ENCODE measurements around the gene JCAD. TPM values are rescaled to one million over a fixed set of nuclear protein-coding genes. Genes with fewer than 3 reads are reported as not detected.

The JCAD gene
- total and polyA plus RNA-seq, 9 of the 15 experiments (the other 6 are each of a cell fraction or from before 2014, with no cell fraction given), result not detected

- DNase-seq (ENCODE audit: extremely low read depth in 1 of 4, low spot score in 3 of 4), result no peak
- WGBS (ENCODE audit: insufficient coverage, low coverage, missing lambda C conversion rate), result 0% methylated on average over 2 of the region's 2 CpGs
- intact Hi-C loops (cut with micrococcal nuclease), result no loop called here
- Histone ChIP-seq H3K9me1 (ENCODE audit: control insufficient read depth, insufficient read depth, low read length) (no peaks in the 10 kb centered on the region), H3K27ac (ENCODE audit: extremely low read depth, low read depth, low read length) (no peak overlapping the region), H3K36me3 (ENCODE audit: control insufficient read depth, insufficient read depth, low read length) (no peaks in the 10 kb centered on the region), H2AFZ (ENCODE audit: low read depth, low read length) (no peak overlapping the region), H3K9me3 (replicated peaks; ENCODE audit: control insufficient read depth, insufficient read depth, low read depth, low read length) (no peaks in the 10 kb centered on the region), H4K20me1 (replicated peaks; ENCODE audit: control insufficient read depth, insufficient read depth, low read length) (no peaks in the 10 kb centered on the region), H3K4me3 (no peak overlapping the region), H3K79me2 (ENCODE audit: control insufficient read depth, insufficient read depth, low read length) (no peaks in the 10 kb centered on the region), H3K9ac (ENCODE audit: insufficient read depth in 1 of 2, low read depth in 2 of 2, low read length in 2 of 2) (no peak overlapping the region), H3K4me2 (ENCODE audit: insufficient read depth, low read length) (no peak overlapping the region), H3K27me3 (ENCODE audit: control insufficient read depth in 2 of 2, insufficient read depth in 2 of 2, low read length in 2 of 2) (no peaks in the 10 kb centered on the region), H3K4me1 (replicated peaks in 1 of 2; ENCODE audit: control insufficient read depth in 2 of 2, insufficient read depth in 2 of 2, low read length in 2 of 2) (no peaks in the 10 kb centered on the region)
- POLR2A ChIA-PET, result no interaction called here
- in situ Hi-C loops (cut with MboI), result no loop called here
- TF ChIP-seq ZNF24 (IDR thresholded peaks at IDR 0.05) (no peak), ZNF316 (IDR thresholded peaks at IDR 0.05) (peak; percentile 56), MBD2 (IDR thresholded peaks at IDR 0.05; ENCODE audit: borderline replicate concordance, low read depth) (no peak), CREB1 (IDR thresholded peaks at IDR 0.05) (no peak), CREB1 (CRISPR knock-in tag; IDR thresholded peaks at IDR 0.05) (no peak), ZNF146 (CRISPR knock-in tag; IDR thresholded peaks at IDR 0.05; ENCODE audit: unreplicated experiment) (no peak), ZNF174 (CRISPR knock-in tag; IDR thresholded peaks at IDR 0.05) (no peak), C11orf30 (IDR thresholded peaks at IDR 0.05; ENCODE audit: low read depth) (0 out of 2 replicates have a peak, but pooled peaks have one; percentile 24), SMARCA5 (IDR thresholded peaks at IDR 0.05) (no peak), KLF13 (tag; IDR thresholded peaks at IDR 0.05; ENCODE audit: borderline replicate concordance, low read depth) (no peak), ZNF280A (IDR thresholded peaks at IDR 0.05; ENCODE audit: low read depth, partially characterized antibody) (peak; percentile 23)
- no TSS peak for BruUV-seq (replicated peaks)
- FAIRE-seq, result no peak
- no peak for ATAC-seq
- CTCF ChIA-PET (ENCODE audit: low intra/inter-chr PET ratio), result no interaction called here
Observed at GRCh38 chr10:29982997-29983648, 76.3 kb downstream of the JCAD start.

Measured in K562 (cell line).